Activated CD8-positive, alpha-beta memory T cell treated with anti-CD3 and anti-CD28 coated beads, Interleukin-2, amount 50 U/mL, for 48 hours (primary cell): ENCODE data around the gene PPP1R14B.

ENCODE experiments used
- DNase-seq: peaks from one replicate; pipeline ENCODE4 v3.0.0-alpha.2; 2020

The PPP1R14B gene

GRCh38 chr11:64245401-64245796 lies 1.3 kb downstream of the PPP1R14B start:
- no peak for DNase-seq

- DNase-seq: no peak
Observed at GRCh38 chr11:64244966-64245365, 1.8 kb downstream of the PPP1R14B start.

- DNase-seq: no peak
Observed at GRCh38 chr11:64244107-64244506, 2.6 kb downstream of the PPP1R14B start.

GRCh38 chr11:64243236-64243854 lies 3.4 kb downstream of the PPP1R14B start:
- DNase-seq: no peak

GRCh38 chr11:64241491-64242374 lies 5.0 kb downstream of the PPP1R14B start:
- no peak for DNase-seq

GRCh38 chr11:64241241-64241490 lies 5.6 kb downstream of the PPP1R14B start:
- peak; percentile 100 for DNase-seq

- DNase-seq: peak; percentile 99
Observed at GRCh38 chr11:64240435-64241240, 6.1 kb downstream of the PPP1R14B start, which contains the start of gene FKBP2. FKBP2 (plus strand) TSS chr11:64241095; CDS start chr11:64242388, 1,293 bp downstream.

GRCh38 chr11:64239662-64240434 lies 6.9 kb downstream of the PPP1R14B start:
- no peak for DNase-seq

GRCh38 chr11:64238999-64239398 lies 7.7 kb downstream of the PPP1R14B start:
- DNase-seq: no peak

- no peak for DNase-seq
Observed at GRCh38 chr11:64238076-64238475, 8.7 kb downstream of the PPP1R14B start.

- DNase-seq: no peak
Observed at GRCh38 chr11:64237484-64237951, 9.2 kb downstream of the PPP1R14B start.

GRCh38 chr11:64235437-64236161 lies 11.1 kb downstream of the PPP1R14B start:
- no peak for DNase-seq

GRCh38 chr11:64234647-64235379 lies 11.9 kb downstream of the PPP1R14B start:
- peak; percentile 74 for DNase-seq

GRCh38 chr11:64233913-64234586 lies 12.7 kb downstream of the PPP1R14B start, which contains the start of gene VEGFB:
VEGFB (plus strand) TSS chr11:64234584; CDS start chr11:64234834, 250 bp downstream.
- peak; percentile 82 for DNase-seq

GRCh38 chr11:64232967-64233315 lies 13.8 kb downstream of the PPP1R14B start:
- no peak for DNase-seq

GRCh38 chr11:64232182-64232966 lies 14.4 kb downstream of the PPP1R14B start:
- DNase-seq: no peak

GRCh38 chr11:64231546-64231945 lies 15.2 kb downstream of the PPP1R14B start:
- no peak for DNase-seq

GRCh38 chr11:64230985-64231365 lies 15.8 kb downstream of the PPP1R14B start:
- no peak for DNase-seq

GRCh38 chr11:64230171-64230984 lies 16.4 kb downstream of the PPP1R14B start, which contains the start of gene DNAJC4:
DNAJC4 (plus strand) TSS chr11:64230548; CDS start chr11:64230855, 307 bp downstream.
- DNase-seq: peak; percentile 93
